GM19397 (cell line): ENCODE results near the gene SMIM10L2A.
A peak's percentile ranks its signal among the peaks of the same experiment; 100 is the strongest.
"Not testable (repeated sequence)": the region's sequence is repeated elsewhere in the genome, so short reads cannot be mapped to it uniquely, and the experiment has no call there.

Experiments used
- ATAC-seq: cut with Tn5 transposase; IDR thresholded peaks from one replicate; pipeline ENCODE4 v1.9.1; 2021; ENCODE audit warnings: mild to moderate bottlenecking, moderate library complexity; ENCODE audit not compliant: unreplicated experiment

The SMIM10L2A gene

DNA sequence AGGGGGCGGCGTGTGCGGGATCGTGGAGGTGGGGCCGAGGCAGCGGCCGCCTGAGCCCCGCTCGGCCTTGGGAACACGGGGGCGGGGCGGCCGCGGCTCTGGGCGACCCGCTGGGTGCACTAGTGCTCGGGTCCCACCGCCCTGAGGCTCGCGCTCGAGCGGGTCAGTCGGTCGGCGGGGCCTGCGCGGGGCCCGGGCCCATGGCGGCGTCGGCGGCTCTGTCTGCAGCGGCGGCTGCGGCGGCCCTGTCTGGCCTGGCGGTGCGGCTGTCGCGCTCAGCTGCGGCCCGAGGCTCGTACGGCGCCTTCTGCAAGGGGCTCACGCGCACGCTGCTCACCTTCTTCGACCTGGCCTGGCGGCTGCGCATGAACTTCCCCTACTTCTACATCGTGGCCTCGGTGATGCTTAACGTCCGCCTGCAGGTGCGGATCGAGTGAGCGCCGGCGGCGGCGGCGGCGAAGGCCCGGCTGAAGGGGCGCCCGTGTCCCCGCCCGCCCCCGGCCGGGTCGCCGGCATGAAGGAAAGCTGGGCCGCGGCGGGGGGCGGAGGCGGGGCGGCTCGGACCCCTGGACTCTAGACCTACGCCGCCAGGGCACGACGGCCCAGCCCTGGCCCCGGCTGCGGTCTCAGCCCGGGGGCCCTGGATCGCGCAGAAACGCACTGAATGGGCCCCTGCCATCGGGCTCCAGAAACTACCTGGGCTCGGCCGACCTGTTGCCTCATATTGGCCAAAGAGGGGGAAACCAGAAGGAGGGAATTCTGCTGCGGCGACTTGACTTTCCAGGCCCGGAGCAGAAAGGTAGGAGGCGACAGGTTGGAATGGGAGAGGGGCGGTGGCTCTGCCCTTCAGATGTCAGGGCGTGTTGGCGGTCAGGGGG lies at the start of gene SMIM10L2A:
SMIM10L2A (plus strand) TSS at position 13 of the 878 bp plus-strand sequence; CDS start at position 201, 188 bp downstream.
- ATAC-seq: peak; percentile 54

GRCh38 chrX:135373357-135373756 lies 48.4 kb upstream of the SMIM10L2A start:
- no peak for ATAC-seq

GRCh38 chrX:135382260-135382659 lies 39.5 kb upstream of the SMIM10L2A start:
- ATAC-seq: no peak

GRCh38 chrX:135383249-135383648 lies 38.5 kb upstream of the SMIM10L2A start:
- no peak for ATAC-seq

DNA sequence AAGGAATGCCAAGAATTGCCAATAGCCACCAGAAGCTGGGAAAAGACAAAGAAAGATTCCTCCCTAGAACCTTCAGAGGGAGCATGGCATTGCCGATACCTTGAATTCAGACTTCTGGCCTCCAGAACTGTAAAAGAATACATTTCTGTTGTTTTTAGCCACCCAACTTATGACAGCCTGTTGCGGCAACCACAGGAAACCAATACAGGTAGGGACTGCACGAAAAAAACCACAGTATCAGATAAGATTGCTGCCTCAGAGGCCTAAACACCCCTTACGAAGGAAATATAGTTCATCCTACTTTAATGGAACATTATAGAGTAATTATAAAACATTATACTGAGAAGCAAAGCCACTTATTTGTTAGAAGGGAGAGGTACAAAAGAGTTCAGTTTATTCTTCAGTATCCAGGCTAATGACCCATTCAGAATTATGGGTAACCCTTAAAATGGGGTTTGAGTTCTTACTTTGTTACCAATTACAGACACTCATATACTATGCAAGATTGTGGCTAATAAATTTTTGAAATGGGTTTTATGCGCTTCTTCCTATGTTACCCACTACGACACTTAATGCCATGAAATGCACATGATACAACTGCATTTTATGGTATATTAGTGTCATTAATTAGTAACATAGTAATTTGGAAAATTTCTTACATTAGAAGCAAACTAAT lies 37.4 kb upstream of the SMIM10L2A start:
- no peak for ATAC-seq

GRCh38 chrX:135388841-135389240 lies 32.9 kb upstream of the SMIM10L2A start:
- ATAC-seq: no peak

- ATAC-seq: no peak
These were observed 32.5 kb upstream of the SMIM10L2A start for GRCh38 chrX:135389243-135389642.

GRCh38 chrX:135389717-135390116 lies 32.0 kb upstream of the SMIM10L2A start:
- ATAC-seq: no peak

DNA sequence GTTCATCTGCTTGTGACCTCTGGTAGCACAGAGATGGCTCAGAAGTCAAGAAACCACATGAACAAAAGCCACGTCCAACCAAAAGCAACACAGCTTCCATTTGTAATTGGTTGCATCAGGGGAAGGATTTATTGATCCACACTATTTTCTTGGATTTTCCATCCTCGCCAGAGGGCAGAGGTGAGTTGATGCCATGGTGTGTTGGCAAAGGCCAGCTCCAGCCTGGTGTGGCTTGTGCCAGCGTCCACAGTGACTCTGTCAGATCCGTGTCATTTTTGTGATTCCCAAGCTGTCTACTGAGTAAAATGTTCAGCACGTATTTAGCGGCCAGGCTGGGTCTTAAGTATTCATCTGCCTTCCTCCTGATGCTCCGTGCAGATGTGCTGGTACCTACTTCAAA lies 30.0 kb upstream of the SMIM10L2A start:
- no peak for ATAC-seq

DNA sequence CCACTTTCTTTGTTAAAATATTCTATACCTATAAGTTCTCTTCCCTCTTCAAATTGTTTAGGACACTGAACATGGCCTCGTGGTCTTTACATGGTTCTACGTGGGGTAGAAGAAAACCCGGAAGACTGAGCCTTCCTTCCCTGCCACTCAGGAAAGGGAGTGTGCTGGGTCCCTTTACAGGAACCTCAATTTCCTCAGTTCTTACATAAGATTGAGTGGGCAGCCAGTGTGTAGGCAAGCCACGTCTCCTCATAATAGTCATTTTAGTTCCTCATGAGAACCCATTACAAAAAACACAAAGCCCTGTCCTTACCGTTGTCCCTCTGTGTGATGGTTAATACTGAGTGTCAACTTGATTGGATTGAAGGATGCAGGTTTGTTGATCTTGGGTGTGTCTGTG lies 28.7 kb upstream of the SMIM10L2A start:
- no peak for ATAC-seq

- ATAC-seq: no peak
These were observed 26.7 kb upstream of the SMIM10L2A start for GRCh38 chrX:135395064-135395463.

DNA sequence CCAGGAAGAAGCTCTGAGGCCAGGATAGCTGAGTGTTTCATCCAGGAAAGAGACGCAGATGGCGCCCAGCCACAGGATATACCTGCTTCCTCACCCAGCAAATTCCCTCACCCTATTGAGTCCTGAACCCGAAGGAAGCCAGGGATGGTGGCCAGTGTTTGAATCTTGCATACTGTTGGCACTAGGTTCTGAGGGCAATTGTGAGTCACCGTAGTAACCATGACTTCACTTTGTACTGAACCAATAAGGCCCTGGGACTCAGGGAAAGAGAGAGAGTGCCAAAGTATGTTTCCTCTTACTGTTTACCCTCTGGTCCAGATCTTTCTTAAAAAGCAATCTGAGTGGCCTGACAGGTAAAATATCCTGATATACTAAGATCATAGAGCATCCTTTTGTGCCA lies 25.6 kb upstream of the SMIM10L2A start:
- no peak for ATAC-seq

DNA sequence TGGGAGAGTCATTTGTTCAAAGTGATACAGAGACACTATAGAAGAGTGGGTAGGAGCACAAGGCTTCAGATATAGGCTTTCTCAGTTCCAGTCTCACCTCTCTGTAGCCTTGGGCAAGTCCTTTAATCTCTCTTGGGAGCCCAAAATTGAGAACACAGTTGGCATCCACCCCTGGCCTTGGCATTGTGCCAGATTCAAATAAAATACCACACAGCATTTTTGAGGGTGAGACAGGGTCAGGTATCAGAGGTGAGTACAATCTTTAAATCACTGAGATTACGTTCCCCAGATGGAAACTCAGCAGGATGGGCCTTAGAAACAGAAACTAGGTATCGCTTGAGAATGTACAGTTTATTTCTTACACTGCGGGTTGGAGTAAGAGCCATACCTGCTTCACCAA lies 25.2 kb upstream of the SMIM10L2A start:
- ATAC-seq: no peak

- ATAC-seq: no peak
These were observed 24.1 kb upstream of the SMIM10L2A start for GRCh38 chrX:135397652-135398051.

DNA sequence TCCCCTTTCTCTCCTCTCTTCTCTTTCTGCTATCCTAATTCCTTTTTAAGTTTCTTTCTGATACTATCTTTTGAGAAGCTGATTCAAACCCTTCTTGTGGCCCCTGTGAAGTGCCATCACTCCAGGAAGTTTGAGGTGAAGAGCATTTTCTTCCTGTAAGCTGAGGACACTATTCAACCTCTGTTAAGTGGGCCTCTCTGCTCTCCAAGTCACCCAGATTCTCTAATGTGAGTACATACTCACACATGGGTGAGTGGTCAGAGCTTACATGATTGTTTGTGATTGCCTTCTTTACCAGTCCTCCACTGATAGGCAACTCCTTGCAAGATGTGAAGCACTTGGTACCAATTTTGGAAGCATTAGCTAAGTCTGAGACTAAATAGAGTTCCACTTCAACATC lies 18.4 kb upstream of the SMIM10L2A start:
- ATAC-seq: no peak

- not testable (repeated sequence) for ATAC-seq
These were observed 15.3 kb upstream of the SMIM10L2A start for GRCh38 chrX:135406428-135406827.

DNA sequence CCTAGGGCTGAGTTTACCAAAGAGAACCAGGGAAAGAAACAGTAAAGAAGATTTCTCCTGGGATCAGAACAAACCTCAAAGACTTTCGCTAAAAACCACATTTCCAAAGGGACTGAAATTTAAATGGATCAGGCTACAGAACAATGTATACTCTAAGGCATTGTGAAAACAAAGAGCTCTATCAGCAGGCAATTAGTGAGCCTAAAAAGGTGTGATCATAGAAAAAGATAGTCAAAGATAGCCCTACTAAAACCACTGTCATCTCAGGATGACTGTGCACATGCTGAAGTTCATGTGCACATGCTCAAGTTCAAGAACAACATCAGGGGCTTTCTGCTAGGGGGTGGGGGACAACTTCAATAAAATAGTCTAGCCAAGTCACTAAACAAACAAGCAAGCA lies 12.9 kb upstream of the SMIM10L2A start:
- ATAC-seq: no peak

DNA sequence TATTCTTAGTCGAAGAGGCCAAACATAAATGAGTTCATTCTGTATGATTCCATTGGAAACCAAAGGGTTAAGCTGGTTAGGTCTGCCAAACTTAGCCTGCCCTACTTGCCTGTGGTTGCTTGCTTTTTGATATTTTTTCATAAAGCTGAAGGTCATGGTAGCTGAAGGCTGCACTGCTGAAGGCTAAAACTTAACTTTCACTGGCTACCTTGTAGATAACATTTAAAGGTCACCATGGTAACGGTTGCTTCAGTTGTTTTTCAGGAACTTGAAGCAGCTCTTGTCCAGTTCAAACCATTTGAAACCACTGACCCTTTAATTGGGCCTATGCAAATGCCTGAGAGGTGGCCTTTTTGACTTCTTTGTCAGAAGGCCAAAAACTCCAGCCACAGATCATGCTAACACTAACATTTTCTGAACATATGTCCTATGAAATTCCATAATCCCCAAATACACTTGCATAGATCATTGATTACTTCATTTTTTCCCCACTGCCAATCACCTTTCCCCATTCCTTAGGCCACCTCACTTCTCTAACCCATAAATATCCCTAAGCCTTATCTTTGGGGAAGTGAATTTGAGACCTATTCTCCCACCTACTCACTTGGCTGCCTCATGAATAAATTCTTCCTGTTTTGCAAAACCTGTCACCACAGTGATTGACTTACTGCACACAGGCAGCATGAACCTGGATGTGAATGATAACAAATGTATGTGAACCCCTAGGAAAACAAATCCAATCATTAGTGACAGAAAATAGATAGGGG lies 10.7 kb upstream of the SMIM10L2A start:
- no peak for ATAC-seq

GRCh38 chrX:135411893-135412292 lies 9.9 kb upstream of the SMIM10L2A start:
- no peak for ATAC-seq

GRCh38 chrX:135416546-135416945 lies 5.2 kb upstream of the SMIM10L2A start:
- ATAC-seq: no peak

GRCh38 chrX:135420831-135421230 lies 913 bp upstream of the SMIM10L2A start:
- ATAC-seq: no peak
